ENCODE measurements around the gene GJA5. TPM values are rescaled to one million over a fixed set of nuclear protein-coding genes. Genes with fewer than 3 reads are reported as not detected.

Gene GJA5
- polyA plus RNA-seq, 1 experiment = 5.1 TPM

GRCh38 chr1:147768101-147768500 is 7.7 kb upstream of the GJA5 start:
- H3K36me3 ChIP-seq (ENCODE audit: control insufficient read depth, insufficient read depth, low read length) = no peaks in the 10 kb centered on the region
- H3K27me3 ChIP-seq (ENCODE audit: control insufficient read depth, insufficient read depth, low read length) = no peaks in the 10 kb centered on the region
- POLR2A ChIA-PET = no interaction called here
- no peak for TF ChIP-seq CTCF (IDR thresholded peaks at IDR 0.05; ENCODE audit: insufficient read depth, low read depth, low read length)
- DNase-seq (ENCODE audit: low read depth) = no peak
- CTCF ChIA-PET = interaction anchor here (1.2 kb wide), 1 partner anchor 12 kb away, joined by 3 read pairs; no protein-coding TSS in a partner anchor
- H3K4me3 ChIP-seq (ENCODE audit: low read depth, low read length) = no peak overlapping the region

- ChIA-PET CTCF (no interaction called here), POLR2A (interaction anchor here (0.6 kb wide), 1 partner anchor 13 kb away, joined by 5 read pairs; no protein-coding TSS in a partner anchor)
- Histone ChIP-seq H3K4me3 (ENCODE audit: low read depth, low read length) (no peak overlapping the region), H3K36me3 (ENCODE audit: control insufficient read depth, insufficient read depth, low read length) (no peaks in the 10 kb centered on the region), H3K27me3 (ENCODE audit: control insufficient read depth, insufficient read depth, low read length) (no peaks in the 10 kb centered on the region)
- TF ChIP-seq CTCF (IDR thresholded peaks at IDR 0.05; ENCODE audit: insufficient read depth, low read depth, low read length) = no peak
- DNase-seq (ENCODE audit: low read depth) = no peak
Observed at GRCh38 chr1:147762233-147763024, 2.0 kb upstream of the GJA5 start.

GRCh38 chr1:147758379-147759100 is 1.9 kb downstream of the GJA5 start:
- DNase-seq (ENCODE audit: low read depth) = no peak

GRCh38 chr1:147757015-147757990 is 3.1 kb downstream of the GJA5 start:
- no peak for TF ChIP-seq CTCF (IDR thresholded peaks at IDR 0.05; ENCODE audit: insufficient read depth, low read depth, low read length)
- no peak for DNase-seq (ENCODE audit: low read depth)
- Histone ChIP-seq H3K36me3 (ENCODE audit: control insufficient read depth, insufficient read depth, low read length) (no peaks in the 10 kb centered on the region), H3K27me3 (ENCODE audit: control insufficient read depth, insufficient read depth, low read length) (no peaks in the 10 kb centered on the region), H3K4me3 (ENCODE audit: low read depth, low read length) (no peak overlapping the region)
- ChIA-PET POLR2A (no interaction called here), CTCF (interaction anchor here (0.7 kb wide), 1 partner anchor 56 kb away, joined by 3 read pairs; no protein-coding TSS in a partner anchor)

More at GRCh38 chr1:147758379-147759100, 1.9 kb downstream of the GJA5 start:
- H3K4me3 ChIP-seq (ENCODE audit: low read depth, low read length) = no peak overlapping the region
- TF ChIP-seq CTCF (IDR thresholded peaks at IDR 0.05; ENCODE audit: insufficient read depth, low read depth, low read length) = no peak
- H3K27me3 ChIP-seq (ENCODE audit: control insufficient read depth, insufficient read depth, low read length) = no peaks in the 10 kb centered on the region
- no peaks in the 10 kb centered on the region for H3K36me3 ChIP-seq (ENCODE audit: control insufficient read depth, insufficient read depth, low read length)
- ChIA-PET POLR2A (no interaction called here), CTCF (no interaction called here)

All from BJ (cell line).